NCI-H1436 (cell line): ENCODE data around the gene TIMM17A.
A peak's percentile ranks its signal among the peaks of the same experiment; 100 is the strongest.
"Not testable (repeated sequence)": the region's sequence is repeated elsewhere in the genome, so short reads cannot be mapped to it uniquely, and the experiment has no call there.

Experiments
- DNase-seq: peaks from one replicate; lab custom pipeline; 2025; lab: John Stamatoyannopoulos, UW

Gene TIMM17A

DNA sequence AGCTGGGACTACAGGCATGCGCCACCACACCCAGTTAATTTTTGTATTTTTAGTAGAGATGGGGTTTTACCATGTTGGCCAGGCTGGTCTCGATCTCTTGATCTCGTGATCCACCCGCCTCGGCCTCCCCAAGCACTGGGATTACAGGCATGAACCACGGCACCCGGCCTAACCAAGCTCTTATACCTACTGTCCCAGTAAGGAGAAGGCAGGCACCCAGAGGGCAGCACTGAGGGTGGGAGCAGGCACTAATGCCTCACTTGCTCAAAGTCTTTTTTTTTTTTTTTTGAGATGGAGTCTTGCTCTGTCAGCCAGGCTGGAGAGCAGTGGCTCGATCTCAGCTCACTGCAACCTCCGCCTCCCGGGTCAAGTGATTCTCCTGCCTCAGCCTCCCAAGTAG, 15.0 kb upstream of the TIMM17A start:
- DNase-seq: not testable (repeated sequence)

DNA sequence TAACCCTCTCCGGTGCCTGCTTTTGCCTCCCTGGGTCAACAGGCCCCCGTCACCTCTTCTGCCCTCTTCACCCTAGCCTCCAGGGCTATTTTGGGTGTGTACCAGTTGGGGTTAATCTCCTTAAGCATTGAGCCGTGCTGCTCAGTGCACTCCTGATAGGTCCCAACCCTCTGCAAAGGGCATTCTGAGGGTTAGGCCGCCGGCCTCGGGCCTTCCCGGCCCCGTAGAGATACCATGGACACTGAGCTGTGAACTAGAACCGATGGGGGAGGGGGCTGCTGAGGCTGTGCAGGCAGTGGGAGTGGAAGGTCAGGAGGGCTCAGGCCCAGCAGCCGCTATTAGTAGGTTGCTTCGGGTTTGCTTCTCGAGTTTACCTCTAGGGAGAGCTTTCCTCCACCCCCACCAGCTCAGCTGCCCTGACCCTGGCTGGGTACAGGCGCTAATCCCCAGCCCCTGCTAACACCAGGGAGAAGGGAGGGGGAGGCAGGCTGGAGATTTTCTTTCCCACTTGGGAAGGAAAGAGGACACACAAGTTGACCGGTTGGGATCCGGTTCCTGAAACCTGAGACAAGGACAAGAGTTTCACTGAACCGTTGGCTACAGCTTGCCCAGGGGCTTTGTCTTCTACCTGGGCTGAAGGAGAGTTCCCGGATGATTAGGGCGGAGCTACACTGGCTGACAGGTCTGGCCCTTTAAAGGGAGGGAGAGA, 13.7 kb upstream of the TIMM17A start:
- DNase-seq: no peak

DNA sequence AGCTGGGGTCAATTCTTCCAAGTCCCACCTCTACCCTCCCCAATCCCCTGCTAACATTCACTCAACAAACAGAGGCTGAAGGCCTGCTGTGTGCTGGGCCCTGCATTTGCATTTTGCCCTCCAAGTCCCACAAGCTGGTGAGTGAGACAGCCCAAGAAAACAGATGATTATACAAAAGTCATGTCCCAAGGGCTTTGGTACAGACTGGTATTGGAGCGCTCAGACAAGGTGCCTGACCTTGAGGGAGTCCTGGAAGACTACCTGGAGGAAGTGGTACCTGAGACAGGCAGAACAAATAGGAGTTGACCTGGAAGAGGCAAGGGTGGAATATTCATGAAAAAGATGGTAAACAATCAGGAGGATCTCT, 13.2 kb upstream of the TIMM17A start:
- DNase-seq: no peak

DNA sequence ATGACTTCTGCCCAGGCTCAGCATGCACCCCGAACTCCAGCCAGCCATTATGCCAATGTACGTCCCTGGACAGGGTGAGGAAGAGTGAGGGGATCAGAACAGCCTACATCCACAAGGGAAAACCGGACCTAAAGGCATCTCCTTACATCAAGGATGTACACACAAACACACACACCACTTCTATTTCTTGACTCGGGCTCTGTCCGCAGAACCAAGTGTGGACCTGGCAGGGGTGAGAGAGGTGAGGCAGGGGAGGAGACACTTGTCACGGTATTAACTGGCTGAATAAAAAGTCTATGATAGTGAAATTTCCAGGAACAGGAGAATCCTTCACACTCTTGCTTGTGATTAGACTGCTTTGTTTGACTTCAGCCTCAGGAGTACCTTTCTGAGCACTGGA, 11.3 kb upstream of the TIMM17A start:
- no peak for DNase-seq

DNA sequence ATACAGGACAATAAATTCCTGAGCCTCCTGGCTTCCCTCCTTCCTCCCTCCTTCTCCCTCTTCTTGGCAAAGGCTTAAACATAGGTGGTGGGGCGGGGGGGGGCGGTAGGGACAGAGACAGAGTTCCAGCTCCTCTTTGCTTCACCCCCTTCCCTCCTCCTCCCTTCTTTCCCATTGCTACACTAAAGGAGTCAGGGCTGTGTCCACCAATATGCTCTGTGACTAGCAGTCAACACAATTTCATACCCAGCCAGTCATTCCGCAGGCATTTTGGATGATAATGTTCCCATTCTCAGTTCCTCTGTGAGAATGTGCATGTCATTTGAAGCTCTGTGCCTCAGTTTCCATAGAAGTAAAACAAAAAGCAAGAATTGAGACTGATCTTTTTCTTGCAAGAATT, 10.7 kb upstream of the TIMM17A start:
- DNase-seq: no peak

DNA sequence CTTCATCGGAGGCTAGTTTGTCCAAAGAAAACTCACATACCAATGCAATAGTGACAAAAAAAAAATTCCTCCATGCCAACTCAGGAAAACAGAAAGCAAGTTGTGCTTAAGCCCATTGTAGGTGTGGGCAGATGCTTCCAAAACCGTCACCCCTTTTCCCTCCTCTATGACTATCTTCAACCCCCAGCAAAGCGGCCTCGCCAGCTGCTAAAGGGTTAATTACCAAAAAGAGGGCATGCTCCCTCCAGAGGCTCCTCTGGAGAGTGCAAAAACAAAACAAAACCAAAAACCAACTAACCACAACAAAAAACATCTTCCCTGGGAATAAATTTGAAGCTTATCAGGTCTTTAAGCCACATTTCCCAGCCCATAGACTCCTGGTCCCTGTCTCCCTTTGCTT, 10.1 kb upstream of the TIMM17A start:
- DNase-seq: no peak

DNA sequence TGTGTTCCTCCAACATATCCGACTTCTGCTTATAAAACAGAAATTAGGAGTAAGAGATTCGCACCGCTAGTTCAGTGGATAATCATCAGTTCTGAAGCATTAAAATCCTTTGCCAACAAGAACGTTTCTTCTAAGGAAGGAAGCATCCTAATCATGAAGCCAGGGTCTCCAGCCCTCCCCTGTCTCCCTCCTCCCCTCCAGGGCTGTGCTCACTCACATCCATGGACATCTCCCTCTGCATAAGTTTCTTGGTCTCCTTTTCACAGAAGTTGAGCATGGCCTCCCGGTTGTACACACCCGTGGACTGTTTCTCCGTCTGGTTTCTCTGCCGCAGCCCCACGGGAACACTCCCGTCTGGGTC, 9.5 kb upstream of the TIMM17A start:
- no peak for DNase-seq

DNA sequence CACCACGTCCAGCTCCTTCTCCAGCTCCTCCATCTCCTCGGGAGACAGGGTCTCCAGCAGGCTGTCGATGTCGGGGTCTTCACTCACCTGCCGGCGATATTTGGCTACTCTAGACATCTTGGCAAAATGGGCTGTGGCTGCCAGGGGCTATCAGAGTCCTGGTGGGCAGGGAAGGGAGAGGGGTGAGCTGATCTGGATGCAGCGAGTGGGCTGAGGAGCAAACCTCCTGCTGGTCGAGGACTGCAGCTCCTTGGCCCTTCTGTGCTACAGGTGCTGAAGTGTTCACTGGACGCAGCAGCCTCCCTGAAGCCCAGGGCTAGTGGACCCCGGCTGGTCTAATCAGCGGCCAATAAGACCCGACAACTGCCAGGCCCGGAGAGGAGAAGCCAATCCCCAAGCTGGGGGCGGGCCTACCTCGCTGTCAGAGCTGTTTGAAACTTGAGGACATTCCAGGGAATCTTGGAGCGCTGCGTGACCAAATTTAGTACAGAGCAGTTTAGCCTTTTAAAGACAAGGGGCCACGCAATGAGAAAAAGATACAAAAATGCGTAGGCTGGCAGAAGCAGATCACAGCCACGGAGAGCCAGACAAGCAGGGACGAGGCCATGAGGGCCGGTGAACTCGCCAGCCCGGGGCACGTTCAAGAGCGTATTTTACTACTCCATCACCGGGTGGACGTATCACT, 8.9 kb upstream of the TIMM17A start, which contains the start of gene LMOD1:
Gene LMOD1, minus strand, starts transcription at position 325 of the 685 bp plus-strand sequence. Its CDS starts 208 bp downstream, at position 117.
- peak; percentile 25 for DNase-seq

DNA sequence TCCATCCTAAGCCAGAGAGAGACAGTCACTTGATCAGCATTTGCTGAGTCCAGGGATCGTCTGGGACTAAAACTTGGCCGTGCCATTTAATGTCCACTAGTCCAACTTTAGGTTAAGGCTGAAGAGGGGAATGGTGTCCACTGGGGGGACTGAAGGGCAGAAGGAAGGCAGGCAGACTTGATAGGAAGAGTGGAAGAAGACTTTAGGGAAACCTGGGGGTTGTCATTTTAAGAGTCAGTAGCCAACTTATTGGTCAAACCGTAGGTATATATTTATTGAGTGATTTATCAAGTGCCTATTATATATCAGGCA, 7.7 kb upstream of the TIMM17A start:
- DNase-seq: no peak

DNA sequence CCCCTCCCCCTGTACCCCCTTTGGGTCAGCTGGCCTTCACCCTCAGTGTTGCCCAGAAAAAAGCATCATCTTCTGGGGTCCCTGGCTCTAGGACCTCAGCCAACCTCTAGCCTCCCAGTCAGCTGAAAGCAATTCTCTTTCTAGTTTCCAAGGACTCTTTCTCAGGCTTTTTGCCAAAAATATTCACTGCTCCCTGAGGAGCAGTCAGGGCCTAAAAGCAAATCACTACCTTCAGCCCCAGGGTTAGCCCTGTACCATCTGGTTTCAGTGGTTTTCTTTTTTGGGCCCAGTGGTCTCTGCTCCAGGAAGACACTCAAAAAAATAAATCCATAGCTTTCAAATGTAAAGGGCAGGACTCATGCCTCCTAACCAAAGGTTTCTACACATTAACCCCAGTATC, 5.8 kb upstream of the TIMM17A start:
- DNase-seq: no peak

DNA sequence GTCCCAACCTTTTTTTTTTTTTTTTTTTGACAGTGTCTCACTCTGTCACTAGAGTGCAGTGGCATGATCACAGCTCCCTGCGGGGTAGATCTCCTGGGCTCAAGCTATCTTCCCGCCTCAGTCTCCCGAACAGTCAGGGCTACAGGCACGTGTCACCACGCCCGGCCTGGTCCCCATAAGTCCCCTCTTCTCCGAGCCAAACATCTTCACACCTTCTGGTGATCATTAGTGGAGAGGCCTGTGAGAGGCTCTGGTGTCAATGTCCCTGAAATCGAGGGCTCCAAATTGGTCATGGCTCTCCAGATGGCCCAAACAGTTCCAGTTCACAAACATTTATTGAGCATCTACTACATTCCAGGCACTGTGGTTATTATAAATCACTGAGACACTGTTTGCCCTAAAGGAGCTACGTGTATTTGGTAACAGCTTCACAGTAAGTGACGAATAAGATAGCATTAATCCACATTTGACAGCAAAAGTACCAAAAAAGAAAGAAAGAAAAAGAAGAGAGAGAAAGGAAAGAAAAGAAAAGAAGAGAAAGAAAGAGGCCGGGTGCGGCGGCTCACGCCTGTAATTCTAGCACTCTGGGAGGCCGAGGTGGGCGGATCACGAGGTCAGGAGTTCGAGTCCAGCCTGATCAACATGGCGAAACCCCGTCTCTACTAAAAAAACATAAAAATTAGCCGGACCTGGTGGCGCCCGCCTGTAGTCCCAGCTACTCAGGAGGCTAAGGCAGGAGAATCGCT, 867 bp upstream of the TIMM17A start:
- DNase-seq: no peak

DNA sequence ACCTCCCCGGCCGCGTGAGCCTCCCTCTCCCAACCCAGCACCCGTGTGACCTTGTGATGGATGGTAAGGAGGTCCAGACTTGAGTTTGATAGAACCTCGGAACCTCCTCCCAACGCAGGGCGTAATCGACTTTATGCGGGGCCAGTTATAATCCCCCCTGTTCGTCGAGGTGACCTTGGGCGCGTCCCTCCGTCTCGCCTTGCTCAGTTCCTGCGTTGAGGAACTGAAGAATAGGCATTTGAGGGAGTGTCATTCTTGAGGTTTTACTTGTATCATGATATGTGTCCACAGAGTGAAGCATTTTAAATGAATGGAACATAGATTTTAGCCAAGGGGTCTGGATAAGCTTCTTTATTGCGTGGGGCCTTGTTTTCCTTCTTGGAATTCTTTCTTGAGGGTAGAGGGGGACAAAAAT, 433 bp downstream of the TIMM17A start:
- DNase-seq: no peak

DNA sequence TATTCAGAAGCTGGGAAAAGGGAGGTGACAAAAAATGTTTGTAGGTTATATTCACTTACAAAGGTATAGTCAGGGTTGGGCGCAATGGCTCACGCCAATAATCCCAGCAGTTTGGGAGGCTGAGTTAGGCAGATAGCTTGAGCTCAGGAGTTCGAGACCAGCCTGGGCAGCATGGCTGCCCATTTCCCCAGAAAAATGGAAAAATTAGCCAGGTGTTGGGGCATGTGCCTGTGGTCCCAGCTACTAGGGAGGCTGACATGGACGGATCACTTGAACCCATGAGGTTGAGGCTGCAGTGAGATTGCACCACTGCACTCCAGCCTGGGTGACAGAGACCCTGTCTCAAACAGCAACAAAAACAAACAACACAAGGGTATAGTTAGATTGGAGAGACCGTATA, 3.0 kb downstream of the TIMM17A start:
- DNase-seq: no peak

DNA sequence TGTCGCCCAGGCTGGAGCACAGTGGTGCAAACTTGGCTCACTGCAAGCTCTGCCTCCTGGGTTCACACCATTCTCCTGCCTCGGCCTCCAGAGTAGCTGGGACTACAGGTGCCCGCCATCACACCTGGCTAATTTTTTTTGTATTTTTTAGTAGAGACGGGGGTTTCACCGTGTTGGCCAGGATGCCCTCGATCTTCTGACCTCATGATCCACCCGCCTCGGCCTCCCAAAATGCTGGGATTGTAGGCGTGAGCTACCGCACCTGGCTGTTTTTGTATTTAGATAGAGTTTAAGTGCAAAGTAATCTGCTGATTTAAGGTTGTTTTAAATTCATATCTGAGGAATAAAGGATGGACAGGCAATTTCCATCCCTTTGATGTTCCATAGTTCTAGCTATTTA, 7.1 kb downstream of the TIMM17A start:
- not testable (repeated sequence) for DNase-seq

DNA sequence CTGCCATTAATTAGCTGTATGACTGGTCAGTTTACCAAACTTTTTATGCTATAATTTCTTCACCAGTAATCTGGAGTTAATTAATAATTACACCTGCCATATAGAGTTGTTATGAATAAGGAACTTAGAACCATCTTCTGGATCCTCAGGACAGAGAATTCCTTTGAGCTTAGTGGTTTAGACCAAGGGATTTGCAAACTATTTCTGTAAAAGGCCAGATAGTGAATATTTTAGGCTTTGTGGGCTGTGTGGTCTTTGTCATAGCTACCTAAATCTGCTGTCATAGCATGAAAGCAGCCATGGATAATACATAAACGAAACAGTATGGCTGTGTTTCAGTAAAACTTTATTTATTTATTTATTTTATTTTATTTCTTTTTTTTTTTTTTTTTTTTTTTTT, 9.0 kb downstream of the TIMM17A start:
- DNase-seq: no peak

DNA sequence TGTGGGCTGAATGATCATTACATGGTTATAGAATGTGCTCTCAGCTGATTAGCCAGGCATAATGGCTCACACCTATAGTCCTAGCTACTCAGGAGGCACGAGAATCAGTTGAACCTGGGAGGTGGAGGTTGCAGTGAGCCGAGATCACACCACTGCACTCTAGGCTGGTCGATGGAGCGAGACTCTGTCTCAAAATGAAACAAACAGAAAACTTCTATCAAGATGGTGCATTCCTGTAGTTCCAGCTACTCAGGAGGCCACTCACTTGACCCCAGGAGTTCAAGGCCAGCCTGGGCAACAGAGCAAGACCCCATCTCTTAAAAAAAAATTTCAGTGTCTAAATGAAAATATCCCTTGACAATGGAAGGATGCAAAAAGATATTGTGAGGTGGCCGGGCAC, 10.9 kb downstream of the TIMM17A start:
- no peak for DNase-seq

DNA sequence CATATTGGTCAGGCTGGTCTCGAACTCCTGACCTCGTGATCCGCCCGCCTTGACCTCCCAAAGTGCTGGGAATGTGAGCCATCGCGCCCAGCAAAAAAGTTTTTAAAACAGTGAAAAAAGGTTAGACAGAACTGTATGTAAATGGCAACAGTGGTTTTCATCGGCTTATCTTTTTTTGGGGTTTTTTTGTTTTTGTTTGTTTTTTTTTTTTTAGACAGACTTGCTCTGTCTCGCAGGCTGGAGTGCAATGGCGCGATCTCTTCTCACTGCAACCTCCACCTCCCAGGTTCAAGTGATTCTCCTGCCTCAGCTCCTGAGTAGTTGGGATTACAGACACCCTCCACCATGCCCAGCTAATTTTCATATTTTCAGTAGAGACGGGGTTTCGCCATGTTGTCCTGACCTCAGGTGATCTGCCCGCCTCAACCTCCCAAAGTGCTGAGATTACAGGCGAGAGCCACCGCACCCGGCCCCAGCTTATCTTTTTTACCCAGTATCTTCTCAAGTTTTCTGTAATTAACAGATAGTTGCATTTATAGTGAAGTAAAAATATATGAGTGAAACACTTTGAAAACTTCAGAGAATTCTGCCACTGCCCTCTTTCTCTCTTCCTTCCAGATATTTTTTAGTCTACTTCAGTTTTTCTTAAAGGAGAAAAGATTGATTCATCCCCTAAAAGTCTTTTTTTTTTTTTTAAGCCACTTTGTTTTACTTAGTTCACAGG, 13.1 kb downstream of the TIMM17A start:
- DNase-seq: no peak

DNA sequence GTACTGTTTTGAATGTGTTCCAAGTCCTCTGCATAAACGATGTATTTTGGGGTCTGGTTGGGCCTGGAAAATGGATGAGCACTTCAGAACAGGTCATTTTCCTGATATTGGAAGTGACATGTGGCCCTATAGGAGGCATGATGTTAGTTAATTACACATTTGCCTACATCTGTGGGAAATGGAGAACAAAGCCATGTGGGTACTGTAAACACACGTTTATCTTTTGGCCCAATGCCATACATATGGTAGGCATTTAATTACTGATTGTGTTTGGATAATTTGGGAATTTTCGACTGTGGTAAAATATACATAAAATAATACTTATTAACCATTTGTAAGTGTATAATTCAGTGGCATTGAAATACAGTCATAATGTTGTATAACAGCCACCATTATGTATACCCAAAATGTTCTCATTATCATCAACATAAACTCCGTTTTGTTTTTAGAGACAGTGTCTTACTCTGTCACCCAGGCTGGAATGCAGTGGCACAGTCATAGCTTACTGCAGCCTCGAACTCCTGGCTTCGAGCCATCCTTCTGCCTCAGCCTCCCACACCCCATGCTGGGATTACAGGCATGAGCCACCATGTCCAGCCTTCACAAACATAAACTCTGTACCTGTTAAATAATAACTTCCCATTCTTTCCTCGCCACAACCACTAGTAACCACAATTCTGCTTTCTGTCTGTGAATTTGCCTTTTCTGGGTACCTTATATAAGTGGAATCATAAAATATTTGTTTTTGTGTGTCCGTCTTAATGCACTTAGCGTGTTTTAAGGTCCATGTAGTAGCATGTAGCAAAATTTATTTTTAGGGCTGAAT, 15.2 kb downstream of the TIMM17A start:
- DNase-seq: no peak

DNA sequence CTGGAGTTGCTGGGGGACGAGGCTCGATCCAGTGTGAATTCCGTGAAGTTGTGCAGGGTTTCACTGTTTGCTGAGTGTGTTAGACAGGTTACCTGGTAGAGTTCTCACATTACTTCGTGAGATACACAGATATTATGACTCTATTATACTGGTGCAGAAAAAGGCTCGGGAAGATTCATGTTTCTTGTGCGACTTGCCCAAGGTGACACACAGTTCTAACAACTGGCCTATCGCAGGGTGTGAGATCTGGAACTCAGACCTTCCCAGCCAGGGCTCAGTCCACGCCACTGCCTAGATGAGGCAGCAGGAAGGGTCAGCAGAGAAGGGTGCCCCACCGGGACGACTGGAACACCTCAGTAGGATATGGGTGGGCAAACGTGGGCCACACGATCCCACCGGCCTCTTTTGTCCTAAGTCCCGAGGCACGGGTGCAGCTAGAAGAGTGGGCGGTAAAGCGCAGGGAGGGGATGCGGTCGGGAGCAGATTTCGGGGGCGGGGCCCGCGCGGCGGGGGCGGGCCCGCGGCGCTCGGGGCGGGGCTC, 26.8 kb downstream of the TIMM17A start:
- peak; percentile 53 for DNase-seq

DNA sequence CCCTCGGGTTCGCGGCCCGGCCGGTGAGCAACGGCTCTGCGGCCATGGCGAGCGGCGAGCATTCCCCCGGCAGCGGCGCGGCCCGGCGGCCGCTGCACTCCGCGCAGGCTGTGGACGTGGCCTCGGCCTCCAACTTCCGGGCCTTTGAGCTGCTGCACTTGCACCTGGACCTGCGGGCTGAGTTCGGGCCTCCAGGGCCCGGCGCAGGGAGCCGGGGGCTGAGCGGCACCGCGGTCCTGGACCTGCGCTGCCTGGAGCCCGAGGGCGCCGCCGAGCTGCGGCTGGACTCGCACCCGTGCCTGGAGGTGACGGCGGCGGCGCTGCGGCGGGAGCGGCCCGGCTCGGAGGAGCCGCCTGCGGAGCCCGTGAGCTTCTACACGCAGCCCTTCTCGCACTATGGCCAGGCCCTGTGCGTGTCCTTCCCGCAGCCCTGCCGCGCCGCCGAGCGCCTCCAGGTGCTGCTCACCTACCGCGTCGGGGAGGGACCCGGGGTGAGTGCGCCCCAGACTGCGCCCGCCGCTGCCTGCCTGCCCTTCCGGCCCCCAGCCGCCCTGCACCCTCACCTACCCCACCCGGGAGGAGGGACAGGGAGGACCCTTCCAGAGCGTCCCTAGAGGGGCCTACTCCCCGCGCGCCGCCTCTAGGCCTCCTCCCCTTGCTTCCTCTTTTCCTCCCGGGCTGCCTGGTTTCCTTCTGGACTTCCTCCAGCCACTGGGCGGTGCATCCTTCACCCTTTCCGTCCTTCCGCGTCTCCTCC, 27.5 kb downstream of the TIMM17A start, which contains the start of gene RNPEP:
Gene RNPEP, plus strand, starts transcription at position 26 of the 757 bp plus-strand sequence. Its CDS starts 19 bp downstream, at position 45.
- peak; percentile 52 for DNase-seq

DNA sequence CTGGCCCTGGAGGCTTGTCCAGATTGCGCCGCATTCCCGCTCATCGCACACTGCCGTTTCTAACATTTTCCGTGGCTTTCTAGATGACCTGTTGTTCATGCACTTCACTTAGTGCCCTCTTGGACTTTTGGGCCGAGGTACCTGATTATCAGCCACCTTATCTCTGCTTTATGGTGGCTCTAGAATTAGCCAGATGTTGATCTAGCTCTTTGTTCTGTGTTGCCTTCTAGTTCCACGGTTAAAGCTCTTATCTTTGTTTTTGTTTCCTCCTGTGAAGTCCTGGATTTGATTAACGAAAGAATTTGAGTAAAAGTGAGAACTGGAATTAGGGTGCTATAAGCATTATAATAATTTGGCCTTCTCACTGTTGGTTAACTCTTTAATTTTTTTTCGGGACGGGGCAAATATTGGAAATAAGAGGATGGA, 28.1 kb downstream of the TIMM17A start:
- no peak for DNase-seq
